Activated T-helper 17 cell treated with anti-CD3 and anti-CD28 coated beads, Interleukin-2, amount 50 U/mL, for 72 hours (primary cell): ENCODE data around the gene ARL2. TPM values are rescaled to one million over a fixed set of nuclear protein-coding genes. Genes with fewer than 3 reads are reported as not detected.

Experiments used
- ATAC-seq: fragments of 150-1000 bp; cut with Tn5 transposase; replicated peaks from 2 replicates; pipeline ENCODE4 v1.10.0; 2021; ENCODE audit warnings: mild to moderate bottlenecking, moderate library complexity
- H3K27ac Mint-ChIP-seq: one replicate; pipeline ENCODE4 v1.8.0; 2022; ENCODE audit warnings: mixed read lengths
- H3K27me3 Mint-ChIP-seq: one replicate; pipeline ENCODE4 v1.8.0; 2022; ENCODE audit warnings: mixed read lengths
- H3K36me3 Mint-ChIP-seq: one replicate; pipeline ENCODE4 v1.8.0; 2022; ENCODE audit warnings: low read depth, mild to moderate bottlenecking, mixed read lengths
- H3K4me1 Mint-ChIP-seq: one replicate; pipeline ENCODE4 v1.8.0; 2022; ENCODE audit warnings: mixed read lengths
- H3K4me3 Mint-ChIP-seq: one replicate; pipeline ENCODE4 v1.8.0; 2022; ENCODE audit warnings: mild to moderate bottlenecking, mixed read lengths
- H3K9me3 Mint-ChIP-seq: one replicate; pipeline ENCODE4 v1.8.0; 2022; ENCODE audit warnings: mixed read lengths
- total RNA-seq, 2 donors: library from RNA; stranded (reverse); gene quantifications; one replicate each; pipeline ENCODE4 v1.2.3, GENCODE V29; 2022

Gene ARL2
- total RNA-seq, 2 donors from 2014 or later: 60.4 to 90.5 TPM

DNA sequence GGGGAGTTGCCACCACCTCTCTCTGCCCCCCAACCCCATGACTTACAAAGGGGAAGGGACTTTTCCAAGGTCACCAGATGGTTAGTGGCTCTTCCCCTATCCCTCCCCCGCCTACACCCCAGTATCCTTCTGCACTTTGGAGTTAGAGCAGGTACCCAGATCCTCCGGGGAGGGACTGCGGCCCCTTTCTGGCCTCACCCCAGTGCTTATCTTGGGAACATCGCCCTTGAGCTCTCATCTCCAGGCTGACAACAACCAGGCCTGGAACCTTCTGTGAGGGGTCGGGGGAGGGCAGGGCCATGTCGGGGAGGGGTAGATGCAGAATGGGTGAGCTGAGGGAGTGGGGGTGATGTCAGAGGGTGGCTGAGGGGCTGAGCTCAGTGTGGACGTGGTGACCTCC, 51.9 kb downstream of the ARL2 start:
- no peaks in the 10 kb centered on the region for H3K36me3 Mint-ChIP-seq

GRCh38 chr11:65066315-65066714, 52.4 kb downstream of the ARL2 start:
- Mint-ChIP-seq H3K27me3 (no peaks in the 10 kb centered on the region), H3K4me1 (no peaks in the 10 kb centered on the region), H3K9me3 (no peaks in the 10 kb centered on the region), H3K4me3 (no peak overlapping the region), H3K36me3 (no peaks in the 10 kb centered on the region), H3K27ac (no peak overlapping the region)
- ATAC-seq: no peak

More for the DNA sequence above, 51.9 kb downstream of the ARL2 start:
- no peaks in the 10 kb centered on the region for H3K4me1 Mint-ChIP-seq
- H3K9me3 Mint-ChIP-seq: no peaks in the 10 kb centered on the region
- ATAC-seq: no peak
- no peaks in the 10 kb centered on the region for H3K27me3 Mint-ChIP-seq
- H3K4me3 Mint-ChIP-seq: no peak overlapping the region
- H3K27ac Mint-ChIP-seq: no peak overlapping the region

GRCh38 chr11:65066805-65067291, 52.9 kb downstream of the ARL2 start:
- ATAC-seq: no peak
- H3K4me3 Mint-ChIP-seq: no peak overlapping the region
- no peaks in the 10 kb centered on the region for H3K27me3 Mint-ChIP-seq
- no peak overlapping the region for H3K27ac Mint-ChIP-seq
- no peaks in the 10 kb centered on the region for H3K9me3 Mint-ChIP-seq
- no peaks in the 10 kb centered on the region for H3K4me1 Mint-ChIP-seq
- H3K36me3 Mint-ChIP-seq: no peaks in the 10 kb centered on the region

GRCh38 chr11:65067446-65067845, 53.5 kb downstream of the ARL2 start:
- no peaks in the 10 kb centered on the region for H3K4me1 Mint-ChIP-seq
- no peak overlapping the region for H3K4me3 Mint-ChIP-seq
- H3K36me3 Mint-ChIP-seq: no peaks in the 10 kb centered on the region
- no peak overlapping the region for H3K27ac Mint-ChIP-seq
- H3K9me3 Mint-ChIP-seq: no peaks in the 10 kb centered on the region
- H3K27me3 Mint-ChIP-seq: no peaks in the 10 kb centered on the region
- ATAC-seq: no peak

DNA sequence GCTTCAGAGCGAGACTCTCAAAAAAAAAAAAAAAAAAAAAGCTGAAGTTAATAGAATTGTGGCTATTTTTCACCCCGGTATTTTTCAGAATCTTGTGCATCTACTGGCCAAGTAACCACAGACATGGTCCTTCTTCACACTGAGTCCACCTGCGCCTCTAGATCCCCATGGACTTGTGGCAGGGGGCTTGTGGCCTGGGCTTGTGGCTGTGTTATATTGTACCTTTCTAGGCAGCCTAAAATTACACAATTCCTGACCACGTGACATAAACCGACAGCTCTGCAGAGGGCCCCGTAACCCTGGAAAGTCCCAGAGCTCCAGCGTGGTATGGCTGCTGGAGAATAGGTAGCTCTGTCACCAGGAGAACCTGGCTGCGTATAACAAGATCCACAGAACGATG, 55.3 kb downstream of the ARL2 start:
- no peaks in the 10 kb centered on the region for H3K27me3 Mint-ChIP-seq
- no peak for ATAC-seq
- H3K27ac Mint-ChIP-seq: no peak overlapping the region
- no peaks in the 10 kb centered on the region for H3K36me3 Mint-ChIP-seq
- no peaks in the 10 kb centered on the region for H3K9me3 Mint-ChIP-seq
- H3K4me3 Mint-ChIP-seq: no peak overlapping the region
- H3K4me1 Mint-ChIP-seq: no peaks in the 10 kb centered on the region

Other genes with a start within 250 kb of the ARL2 start
- gene SF1, start 235.6 kb upstream of the ARL2 start, total RNA-seq: 100 to 1,000 TPM; 316 to 397 TPM
- gene MAP4K2, start 210.9 kb upstream of the ARL2 start, total RNA-seq: 10 to 100 TPM; 65.9 to 82.5 TPM
- gene MEN1, start 203.6 kb upstream of the ARL2 start, total RNA-seq: 10 to 100 TPM; 17.9 to 28.2 TPM
- gene CDC42BPG, start 169.5 kb upstream of the ARL2 start, total RNA-seq: under 1 TPM; 0.37 to 0.71 TPM
- 100 to 1,000 TPM in 1 of 2 donors, 10 to 100 TPM in 1; 96.5 to 107 TPM for gene EHD1, start 135.5 kb upstream of the ARL2 start, total RNA-seq
- gene ATG2A, start 97.0 kb upstream of the ARL2 start, total RNA-seq: 10 to 100 TPM; 20.9 to 23.1 TPM
- 10 to 100 TPM; 14.6 to 43.0 TPM for gene PPP2R5B, start 89.5 kb upstream of the ARL2 start, total RNA-seq
- gene GPHA2, start 78.3 kb upstream of the ARL2 start, total RNA-seq: under 1 TPM in 1 of 2 donors, not detected in 1; 0.43 TPM
- gene MAJIN, start 42.1 kb upstream of the ARL2 start, total RNA-seq: 1 to 10 TPM in 1 of 2 donors, not detected in 1; 1.1 TPM
- gene BATF2, start 17.2 kb upstream of the ARL2 start, total RNA-seq: under 1 TPM; 0.28 to 0.37 TPM
- gene SNX15, start 13.3 kb downstream of the ARL2 start, total RNA-seq: 10 to 100 TPM; 13.5 to 14.4 TPM
- 10 to 100 TPM; 12.3 to 20.1 TPM for gene SAC3D1, start 27.1 kb downstream of the ARL2 start, total RNA-seq
- 10 to 100 TPM; 11.2 to 12.6 TPM for gene NAALADL1, start 44.4 kb downstream of the ARL2 start, total RNA-seq
- 100 to 1,000 TPM in 1 of 2 donors, 10 to 100 TPM in 1; 99.5 to 127 TPM for gene CDCA5, start 69.9 kb downstream of the ARL2 start, total RNA-seq
- gene ZFPL1, start 70.1 kb downstream of the ARL2 start, total RNA-seq: 10 to 100 TPM; 25.2 to 36.3 TPM
- 10 to 100 TPM; 71.8 to 80.6 TPM for gene VPS51, start 82.1 kb downstream of the ARL2 start, total RNA-seq
- 10 to 100 TPM; 19.7 to 20.1 TPM for gene TM7SF2, start 97.7 kb downstream of the ARL2 start, total RNA-seq
- 10 to 100 TPM in 1 of 2 donors, 1 to 10 TPM in 1; 6.3 to 10.0 TPM for gene ZNHIT2, start 103.5 kb downstream of the ARL2 start, total RNA-seq
- gene FAU, start 108.0 kb downstream of the ARL2 start, total RNA-seq: 100 to 1,000 TPM; 929 to 948 TPM
- 10 to 100 TPM; 61.7 to 87.7 TPM for gene MRPL49, start 108.2 kb downstream of the ARL2 start, total RNA-seq
- gene SYVN1, start 120.4 kb downstream of the ARL2 start, total RNA-seq: 10 to 100 TPM; 28.9 to 30.8 TPM
- gene SPDYC, start 156.1 kb downstream of the ARL2 start, total RNA-seq: not detected
- 100 to 1,000 TPM; 143 to 150 TPM for gene CAPN1, start 167.8 kb downstream of the ARL2 start, total RNA-seq
- gene POLA2, start 247.8 kb downstream of the ARL2 start, total RNA-seq: 10 to 100 TPM; 54.6 to 64.1 TPM